AG09309 (cell line): ENCODE measurements around the gene NCOR1.
A peak's percentile ranks its signal among the peaks of the same experiment; 100 is the strongest.

Experiments used
- DNase-seq: peaks from one replicate; pipeline ENCODE4 v3.0.0-alpha.2; 2010; ENCODE audit warnings: low read depth
- H3K4me3 ChIP-seq: 2 replicates; pipeline ENCODE4 v1.5.1; 2011; ENCODE audit warnings: mild to moderate bottlenecking, low read depth, low read length, moderate library complexity; ENCODE audit not compliant: control insufficient read depth
- TF ChIP-seq, protein P1 (sequence below): IDR thresholded peaks from 2 replicates; pipeline ENCODE4 v1.5.1; 2011; ENCODE audit warnings: mild to moderate bottlenecking, low read depth, low read length, inconsistent platforms; ENCODE audit not compliant: insufficient read depth, control insufficient read depth; ENCODE audit errors: missing control alignments

The NCOR1 gene

DNA sequence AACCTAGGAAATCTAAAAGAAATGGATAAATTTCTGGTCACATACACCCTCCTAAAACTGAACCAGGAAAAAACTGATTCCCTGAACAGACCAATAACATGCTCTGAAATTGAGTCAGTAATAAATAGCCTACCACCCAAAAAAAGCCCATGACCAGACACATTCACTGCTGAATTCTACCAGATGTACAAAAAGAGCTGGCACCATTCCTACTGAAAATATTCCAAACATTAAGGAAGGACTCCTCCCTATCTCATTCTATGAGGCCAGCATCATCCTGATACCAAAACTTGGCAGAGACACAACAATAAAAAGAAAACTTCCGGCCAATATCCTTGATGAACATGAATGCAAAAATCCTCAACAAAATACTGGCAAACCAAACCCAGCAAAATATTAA, 162.8 kb downstream of the NCOR1 start:
- no peak for DNase-seq
- TF ChIP-seq, protein P1, sequence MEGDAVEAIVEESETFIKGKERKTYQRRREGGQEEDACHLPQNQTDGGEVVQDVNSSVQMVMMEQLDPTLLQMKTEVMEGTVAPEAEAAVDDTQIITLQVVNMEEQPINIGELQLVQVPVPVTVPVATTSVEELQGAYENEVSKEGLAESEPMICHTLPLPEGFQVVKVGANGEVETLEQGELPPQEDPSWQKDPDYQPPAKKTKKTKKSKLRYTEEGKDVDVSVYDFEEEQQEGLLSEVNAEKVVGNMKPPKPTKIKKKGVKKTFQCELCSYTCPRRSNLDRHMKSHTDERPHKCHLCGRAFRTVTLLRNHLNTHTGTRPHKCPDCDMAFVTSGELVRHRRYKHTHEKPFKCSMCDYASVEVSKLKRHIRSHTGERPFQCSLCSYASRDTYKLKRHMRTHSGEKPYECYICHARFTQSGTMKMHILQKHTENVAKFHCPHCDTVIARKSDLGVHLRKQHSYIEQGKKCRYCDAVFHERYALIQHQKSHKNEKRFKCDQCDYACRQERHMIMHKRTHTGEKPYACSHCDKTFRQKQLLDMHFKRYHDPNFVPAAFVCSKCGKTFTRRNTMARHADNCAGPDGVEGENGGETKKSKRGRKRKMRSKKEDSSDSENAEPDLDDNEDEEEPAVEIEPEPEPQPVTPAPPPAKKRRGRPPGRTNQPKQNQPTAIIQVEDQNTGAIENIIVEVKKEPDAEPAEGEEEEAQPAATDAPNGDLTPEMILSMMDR, result no peak
- no peak overlapping the region for H3K4me3 ChIP-seq

DNA sequence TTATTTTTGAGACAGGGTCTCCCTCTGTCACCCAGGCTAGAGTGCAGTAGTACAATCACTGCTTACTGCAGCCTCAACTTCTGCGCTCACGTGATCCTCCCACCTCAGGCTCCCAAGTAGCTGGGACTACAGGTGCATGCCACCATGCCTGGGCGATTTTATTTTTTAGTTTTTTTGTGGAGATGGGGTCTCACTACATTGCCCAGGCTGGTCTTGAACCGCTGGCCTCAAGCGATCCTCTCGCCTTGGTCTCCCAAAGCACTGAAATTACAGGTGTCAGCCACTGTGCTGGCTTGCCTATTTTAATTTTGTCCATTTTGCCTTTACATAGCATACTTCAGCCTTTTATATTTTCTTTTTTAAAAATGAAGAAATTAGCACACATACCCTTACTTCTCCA, 164.5 kb downstream of the NCOR1 start:
- H3K4me3 ChIP-seq, result no peak overlapping the region
- TF ChIP-seq, protein P1, result no peak
- no peak for DNase-seq

DNA sequence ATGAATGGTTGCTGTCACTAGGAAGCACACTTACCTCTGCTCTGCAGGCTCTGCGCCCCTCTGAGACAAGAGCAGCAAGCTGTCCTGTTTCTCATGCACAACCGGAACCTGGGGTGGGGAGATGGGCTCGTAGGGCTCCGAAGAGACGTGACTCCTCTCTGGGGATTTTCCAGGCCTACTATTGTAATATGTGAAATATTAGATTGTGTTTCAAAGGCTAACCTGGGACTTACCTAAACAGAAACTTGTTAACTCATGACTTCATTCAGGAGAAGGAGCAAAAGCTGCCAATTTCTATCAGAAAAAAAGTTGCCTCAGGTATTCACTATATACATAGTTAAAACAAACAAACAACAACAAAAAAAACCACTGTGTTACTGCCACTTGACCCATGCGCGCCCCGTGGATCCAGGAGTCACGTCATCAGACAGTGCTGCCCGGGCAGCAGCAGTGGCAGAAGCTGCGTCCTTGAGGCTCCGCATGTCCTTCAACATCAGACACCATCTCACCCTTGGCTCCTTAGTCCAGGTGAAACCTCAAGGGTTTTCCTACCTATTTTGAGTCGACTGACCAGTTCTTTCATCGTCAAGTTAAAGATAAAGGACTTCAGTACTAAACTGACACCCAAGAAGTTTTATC, 166.4 kb downstream of the NCOR1 start:
- DNase-seq, result no peak
- TF ChIP-seq, protein P1, result no peak
- no peak overlapping the region for H3K4me3 ChIP-seq

DNA sequence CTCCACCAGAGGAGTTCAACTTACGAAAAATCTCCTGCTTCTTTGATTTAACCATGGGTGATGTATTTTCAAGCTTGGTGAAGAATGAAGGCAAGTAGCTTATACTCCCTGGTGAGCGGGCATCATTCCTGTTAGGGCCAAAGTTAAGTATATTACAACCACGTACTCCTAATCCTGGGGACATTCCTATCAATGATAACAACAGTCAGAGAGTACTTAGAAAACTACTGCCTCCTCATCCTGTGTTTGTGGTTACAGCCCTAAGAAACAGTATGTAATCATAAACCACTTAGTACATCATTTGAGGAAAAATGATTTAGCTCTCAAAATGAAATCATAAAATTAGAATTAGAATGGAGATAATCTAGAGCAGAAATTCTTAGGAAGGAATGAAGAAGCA, 168.4 kb downstream of the NCOR1 start:
- TF ChIP-seq, protein P1, result no peak
- no peak for DNase-seq
- no peak overlapping the region for H3K4me3 ChIP-seq

DNA sequence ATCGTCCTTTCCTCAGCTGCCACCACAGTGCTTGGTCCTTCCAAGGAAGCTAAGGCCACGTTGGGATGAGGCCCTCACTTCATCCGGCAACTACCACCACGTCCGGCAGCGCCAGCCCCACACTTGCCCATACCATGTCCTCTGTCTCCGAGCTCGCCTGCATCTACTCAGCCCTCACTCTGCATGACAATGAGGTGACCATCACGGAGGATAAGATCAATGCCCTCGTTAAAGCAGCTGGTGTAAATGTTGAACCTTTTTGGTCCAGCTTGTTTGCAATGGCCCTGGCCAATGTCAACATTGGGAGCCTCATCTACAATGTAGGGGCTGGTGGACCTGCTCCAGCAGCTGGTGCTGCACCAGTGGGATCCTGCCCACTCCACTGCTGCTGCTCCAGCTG, 170.8 kb downstream of the NCOR1 start:
- no peak for DNase-seq
- H3K4me3 ChIP-seq, result no peak overlapping the region
- TF ChIP-seq, protein P1, result no peak

DNA sequence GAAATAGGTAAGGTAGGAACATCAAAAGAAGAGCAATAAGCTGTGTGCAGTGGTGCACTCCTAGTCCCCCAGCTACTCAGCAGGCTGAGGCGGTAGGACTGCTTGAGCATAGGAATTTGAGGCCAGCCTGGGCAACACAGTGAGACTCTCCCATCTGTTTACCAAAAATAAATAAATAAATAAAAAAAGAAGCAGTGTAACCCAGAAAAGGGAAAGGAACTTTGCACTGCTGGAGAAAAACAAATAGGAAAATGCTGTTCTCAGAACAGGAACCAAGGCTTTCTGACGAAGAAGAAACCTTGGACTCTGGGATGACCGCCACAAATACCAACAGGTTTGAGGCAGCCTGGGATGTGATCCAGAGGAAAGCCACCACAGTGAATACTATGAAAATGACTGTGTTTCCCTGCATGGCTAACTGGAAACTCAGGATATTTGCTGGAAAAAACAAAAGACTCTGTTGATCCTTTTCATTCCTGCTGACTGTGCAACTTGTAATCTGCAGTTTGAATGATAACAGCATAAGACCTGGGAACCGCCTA, 174.6 kb downstream of the NCOR1 start:
- DNase-seq, result peak; percentile 62
- TF ChIP-seq, protein P1, result no peak

More for the DNA sequence above, 174.6 kb downstream of the NCOR1 start:
- no peak overlapping the region for H3K4me3 ChIP-seq
